Endothelial cell of umbilical vein (primary cell): Measurements from ENCODE around the gene TMEM94. TPM values are rescaled to one million over a fixed set of nuclear protein-coding genes. Genes with fewer than 3 reads are reported as not detected.

Source experiments
- BruUV-seq: library from RNA; stranded (reverse); fragments of 400-500 nt; replicated peaks from 2 replicates; lab custom pipeline; 2021; lab: Mats Ljungman, UMichigan
- CTCF ChIA-PET: fragments of 300-600, 350-600 bp; sonication (Branson Sonifier 250); formaldehyde crosslinking; loops from one replicate; lab custom pipeline; 2021; ENCODE audit warnings: antibody characterized with exemption, inconsistent platforms; lab: Charles Lee
- POLR2A ChIA-PET: fragments of 300-600, 350-600 bp; sonication (Branson Sonifier 250); formaldehyde crosslinking; loops from one replicate; lab custom pipeline; 2021; ENCODE audit warnings: antibody characterized with exemption, inconsistent platforms; lab: Charles Lee
- DNase-seq: peaks from one replicate; pipeline ENCODE4 v3.0.0-alpha.2; 2011; ENCODE audit warnings: low read depth, low spot score
- FAIRE-seq: peaks from 2 replicates; lab custom pipeline; 2011; peaks lifted over from hg19 to GRCh38; lab: Jason Lieb, UNC
- H2AFZ ChIP-seq: 2 replicates; pipeline ENCODE4 v1.6.0; 2012; ENCODE audit warnings: low read depth, low read length, control low read depth, inconsistent platforms
- H3K27ac ChIP-seq: 2 replicates; pipeline ENCODE4 v1.5.1; 2011; ENCODE audit warnings: low read depth, mild to moderate bottlenecking, control low read depth, low read length, moderate library complexity; ENCODE audit not compliant: insufficient read depth
- H3K27me3 ChIP-seq, 2 experiments: 2 replicates each; pipeline versions ENCODE4 v1.6.0 to v1.6.1; 2011; ENCODE audit warnings: low read length in 2 of 2, mixed read lengths in 1 of 2; ENCODE audit not compliant: control insufficient read depth in 2 of 2, insufficient read depth in 2 of 2
- H3K36me3 ChIP-seq, 2 experiments: 2 replicates in 1 of 2; 3 replicates in 1 of 2; pipeline ENCODE4 v1.5.1; 2011; ENCODE audit warnings: low read length in 2 of 2, mild to moderate bottlenecking in 1 of 2, moderate library complexity in 1 of 2; ENCODE audit not compliant: control insufficient read depth in 2 of 2, insufficient read depth in 2 of 2; ENCODE audit errors: extremely low read depth in 1 of 2
- H3K4me1 ChIP-seq: 3 replicates; pipeline ENCODE4 v1.5.1; 2011; ENCODE audit warnings: mild to moderate bottlenecking, low read length; ENCODE audit not compliant: control insufficient read depth, insufficient read depth; ENCODE audit errors: extremely low read depth
- H3K4me2 ChIP-seq: 2 replicates; pipeline ENCODE4 v1.6.1; 2011; ENCODE audit warnings: low read length, control low read depth, mixed read lengths; ENCODE audit not compliant: insufficient read depth
- H3K4me3 ChIP-seq, 3 experiments: fragments of 200-600 bp in 1 of 3; sonication (generic), shearing (Covaris generic) in 1 of 3; replicated peaks in 1 of 3; 2 replicates each; pipeline ENCODE4 v1.5.1; 2011 to 2016; ENCODE audit warnings: control low read depth in 3 of 3, low read length in 3 of 3, mild to moderate bottlenecking in 2 of 3, inconsistent platforms in 1 of 3, low read depth in 1 of 3, moderate library complexity in 1 of 3; ENCODE audit not compliant: insufficient read depth in 1 of 3
- H3K79me2 ChIP-seq: 2 replicates; pipeline ENCODE4 v1.6.0; 2012; ENCODE audit warnings: low read length, inconsistent platforms; ENCODE audit not compliant: control insufficient read depth, insufficient read depth
- H3K9ac ChIP-seq: replicated peaks from 2 replicates; pipeline ENCODE3; 2011; ENCODE audit warnings: low read length, control low read depth; ENCODE audit not compliant: insufficient read depth; ENCODE audit errors: extremely low read depth
- H3K9me1 ChIP-seq: replicated peaks from 3 replicates; pipeline ENCODE4 v1.6.0; 2011; ENCODE audit warnings: mild to moderate bottlenecking, low read length; ENCODE audit not compliant: control insufficient read depth, insufficient read depth; ENCODE audit errors: extremely low read depth
- H3K9me3 ChIP-seq: replicated peaks from 2 replicates; pipeline ENCODE4 v1.5.1; 2012; ENCODE audit warnings: low read length, inconsistent platforms; ENCODE audit not compliant: control insufficient read depth, insufficient read depth
- H4K20me1 ChIP-seq: replicated peaks from 2 replicates; pipeline ENCODE3; 2011; ENCODE audit warnings: mild to moderate bottlenecking, low read length; ENCODE audit not compliant: control insufficient read depth, insufficient read depth; ENCODE audit errors: extremely low read depth
- CTCF ChIP-seq, 2 donors: IDR thresholded peaks; 1 replicate in 1 of 2; 2 replicates in 1 of 2; pipeline ENCODE4 v1.5.1; 2011; ENCODE audit warnings: low read length in 2 of 2, mild to moderate bottlenecking in 2 of 2, moderate library complexity in 2 of 2, control low read depth in 1 of 2, inconsistent platforms in 1 of 2, low read depth in 1 of 2; ENCODE audit not compliant: insufficient read depth in 1 of 2; ENCODE audit errors: extremely low read depth in 1 of 2
- EZH2 ChIP-seq: IDR thresholded peaks from 2 replicates; pipeline ENCODE4 v1.6.1; 2012; ENCODE audit warnings: borderline replicate concordance, low read depth, mild to moderate bottlenecking, moderate library complexity, low read length, inconsistent platforms; ENCODE audit not compliant: severe bottlenecking
- FOS ChIP-seq: IDR thresholded peaks from 2 replicates; pipeline ENCODE4 v1.6.1; 2011; ENCODE audit warnings: mild to moderate bottlenecking, low read length, moderate library complexity, borderline replicate concordance; ENCODE audit not compliant: insufficient read depth
- GATA2 ChIP-seq: IDR thresholded peaks from 2 replicates; pipeline ENCODE4 v1.7.0; 2011; ENCODE audit warnings: low read depth, mild to moderate bottlenecking, moderate library complexity, mixed read lengths, low read length; ENCODE audit not compliant: insufficient read length, insufficient read depth
- JUN ChIP-seq: IDR thresholded peaks from 2 replicates; pipeline ENCODE4 v1.6.1; 2011; ENCODE audit warnings: borderline replicate concordance, low read depth; ENCODE audit not compliant: insufficient read length, insufficient read depth
- MAX ChIP-seq: IDR thresholded peaks from 2 replicates; pipeline ENCODE4 v1.6.1; 2011; ENCODE audit not compliant: insufficient read depth, insufficient read length
- MYC ChIP-seq: IDR thresholded peaks from one replicate; pipeline ENCODE4 v1.6.1; 2011; ENCODE audit warnings: mild to moderate bottlenecking, low read depth, low read length
- POLR2A ChIP-seq: IDR thresholded peaks from 2 replicates; pipeline ENCODE4 v1.6.1; 2012; ENCODE audit warnings: low read depth, mild to moderate bottlenecking, control low read depth, low read length
- POLR2AphosphoS5 ChIP-seq: IDR thresholded peaks from 2 replicates; pipeline ENCODE4 v1.6.1; 2012; ENCODE audit warnings: low read depth, mild to moderate bottlenecking, control low read depth, low read length, moderate library complexity; ENCODE audit not compliant: insufficient read depth
- dilution Hi-C: fragments of 300-500 bp; cut with MboI; formaldehyde crosslinking; loops from one replicate; pipeline ENCODE4 v1.15.0; 2019; ENCODE audit warnings: low sequenced_read_pairs; ENCODE audit not compliant: extremely low pct_ligation_motif_present
- intact Hi-C: fragments of 100-400 bp; cut with micrococcal nuclease; formaldehyde crosslinking; loops from one replicate; pipeline ENCODE4 v1.10.0; 2022
- polyA plus RNA-seq, 4 experiments: library from polyadenylated mRNA; depleted of rRNA in 3 of 4; stranded (reverse) in 3 of 4; unstranded in 1 of 4; fragments of >200 nt; gene quantifications; 2 replicates each; pipeline versions ENCODE4 v1.2.1 to v1.2.3, GENCODE V29; 2011 to 2012; ENCODE audit warnings: missing spikeins in 1 of 4
- total RNA-seq: library from RNA; stranded (reverse); gene quantifications from 2 replicates; pipeline ENCODE4 v1.2.3, GENCODE V29; 2021

Gene TMEM94
- total and polyA plus RNA-seq, 2 donors (not counting 3 experiments of a cell fraction or from before 2014, with no cell fraction given): 69.2 to 75.9 TPM

GRCh38 chr17:75530837-75531720 is 74.6 kb downstream of the TMEM94 start:
- no peak for FAIRE-seq
- dilution Hi-C loops (no loop called here), intact Hi-C loops (no loop called here)
- ChIA-PET CTCF (interaction anchor here (0.6 kb wide), 1 partner anchor 784 kb away, joined by 3 read pairs; no protein-coding TSS in a partner anchor), POLR2A (no interaction called here)
- Histone ChIP-seq H3K27ac (no peak overlapping the region), H3K4me1 (peaks cover 4% of the 10 kb centered on the region), H4K20me1 (no peaks in the 10 kb centered on the region), H3K4me2 (no peak overlapping the region), H2AFZ (no peak overlapping the region), H3K9me3 (no peaks in the 10 kb centered on the region), H3K79me2 (no peaks in the 10 kb centered on the region), H3K9me1 (no peaks in the 10 kb centered on the region), H3K36me3 (no peaks in the 10 kb centered on the region), H3K9ac (no peak overlapping the region), H3K4me3 (no peak overlapping the region), H3K27me3 (no peaks in the 10 kb centered on the region)
- no peak for DNase-seq
- TF ChIP-seq POLR2A (no peak), GATA2 (no peak), MAX (no peak), CTCF (IDR thresholded peaks at IDR 0.05; ENCODE audit: extremely low read depth in 1 of 2, insufficient read depth in 1 of 2, low read depth in 1 of 2, low read length in 2 of 2) (no peak), MYC (no peak), FOS (no peak), EZH2 (no peak), JUN (no peak), POLR2AphosphoS5 (no peak)
- no TSS peak for BruUV-seq
